GM23338 (cell line): Measurements from ENCODE around the gene SLC6A11. TPM values are rescaled to one million over a fixed set of nuclear protein-coding genes. Genes with fewer than 3 reads are reported as not detected.

Source experiments
- ATAC-seq: fragments of 200-7000 bp; cut with Tn5 transposase; 3 replicates; pipeline ENCODE4 v1.9.1; 2020
- DNase-seq: peaks from one replicate; pipeline ENCODE4 v3.0.0-alpha.2; 2015; ENCODE audit warnings: low spot score
- H2AFZ ChIP-seq: fragments of 200-600 bp; sonication (generic); 2 replicates; pipeline ENCODE4 v1.8.0; 2016; ENCODE audit warnings: antibody characterized with exemption, mild to moderate bottlenecking, moderate library complexity
- H3F3A ChIP-seq: fragments of 200-600 bp; sonication (generic); replicated peaks from 2 replicates; pipeline ENCODE4 v1.8.0; 2017; ENCODE audit warnings: antibody characterized with exemption, mixed run types, low read depth
- H3K27ac ChIP-seq: fragments of 200-600 bp; sonication (generic); 2 replicates; pipeline ENCODE4 v1.6.1; 2016; ENCODE audit warnings: low read depth
- H3K27me3 ChIP-seq: fragments of 200-600 bp; sonication (generic); 2 replicates; pipeline ENCODE4 v1.8.0; 2016; ENCODE audit warnings: mild to moderate bottlenecking, mixed run types, moderate library complexity; ENCODE audit not compliant: insufficient read depth
- H3K36me3 ChIP-seq: fragments of 200-600 bp; sonication (generic); 2 replicates; pipeline ENCODE4 v1.8.0; 2016; ENCODE audit warnings: mild to moderate bottlenecking; ENCODE audit not compliant: insufficient read depth
- H3K4me1 ChIP-seq: fragments of 200-600 bp; sonication (generic); 2 replicates; pipeline ENCODE4 v1.8.0; 2016; ENCODE audit warnings: mild to moderate bottlenecking, moderate library complexity; ENCODE audit not compliant: insufficient read depth
- H3K4me2 ChIP-seq: fragments of 200-600 bp; sonication (generic); 2 replicates; pipeline ENCODE4 v1.7.1; 2017; ENCODE audit warnings: mixed run types
- H3K4me3 ChIP-seq: fragments of 200-600 bp; sonication (generic); 2 replicates; pipeline ENCODE4 v1.6.1; 2016; ENCODE audit warnings: mixed run types
- H3K79me2 ChIP-seq: fragments of 200-600 bp; sonication (generic); replicated peaks from 2 replicates; pipeline ENCODE4 v1.8.0; 2017; ENCODE audit warnings: mild to moderate bottlenecking; ENCODE audit not compliant: insufficient read depth
- H3K9me2 ChIP-seq: fragments of 200-600 bp; sonication (generic); 2 replicates; pipeline ENCODE4 v1.8.0; 2017; ENCODE audit not compliant: insufficient read depth
- H4K20me1 ChIP-seq: fragments of 200-600 bp; sonication (generic); replicated peaks from 2 replicates; pipeline ENCODE4 v1.8.0; 2017; ENCODE audit warnings: mild to moderate bottlenecking; ENCODE audit not compliant: insufficient read depth
- H3K27ac Mint-ChIP-seq: 2 replicates; pipeline ENCODE4 v1.8.0; 2020; ENCODE audit warnings: inconsistent platforms, mild to moderate bottlenecking, moderate library complexity, mixed read lengths
- H3K27me3 Mint-ChIP-seq: 3 replicates; pipeline ENCODE4 v1.8.0; 2022; ENCODE audit warnings: low read depth, mild to moderate bottlenecking, moderate library complexity, mixed read lengths, inconsistent platforms; ENCODE audit not compliant: insufficient read depth, poor library complexity
- H3K36me3 Mint-ChIP-seq: 3 replicates; pipeline ENCODE4 v1.8.0; 2021; ENCODE audit warnings: low read depth, mild to moderate bottlenecking, inconsistent platforms, moderate library complexity, mixed read lengths
- H3K4me1 Mint-ChIP-seq: 3 replicates; pipeline ENCODE4 v1.8.0; 2020; ENCODE audit warnings: mild to moderate bottlenecking, inconsistent platforms, mixed read lengths
- H3K4me3 Mint-ChIP-seq: 3 replicates; pipeline ENCODE4 v1.8.0; 2021; ENCODE audit warnings: moderate library complexity, mild to moderate bottlenecking, inconsistent platforms, mixed read lengths
- H3K9me3 Mint-ChIP-seq: 3 replicates; pipeline ENCODE4 v1.8.0; 2020; ENCODE audit warnings: moderate library complexity, mild to moderate bottlenecking, inconsistent platforms, mixed read lengths
- CREB1 ChIP-seq: fragments of 250-450 bp; sonication (Bioruptor Pico); IDR thresholded peaks from 2 replicates; pipeline ENCODE4 v1.5.0; 2020; ENCODE audit warnings: low read depth, mild to moderate bottlenecking, moderate library complexity
- CTCF ChIP-seq, 2 experiments: fragments of 200-600 bp in 1 of 2; sonication (generic) in 1 of 2; conservative IDR thresholded peaks; 2 replicates each; pipeline versions ENCODE4 v1.5.1 to v1.6.1; 2016 to 2017; ENCODE audit warnings: antibody characterized with exemption in 2 of 2, low read depth in 2 of 2, mild to moderate bottlenecking in 2 of 2, moderate library complexity in 1 of 2
- ETS1 ChIP-seq: IDR thresholded peaks from 2 replicates; pipeline ENCODE4 v1.6.1; 2016; ENCODE audit warnings: antibody characterized with exemption
- EZH2 ChIP-seq: fragments of 200-600 bp; sonication (generic); IDR thresholded peaks from one replicate; pipeline ENCODE4 v1.8.0; 2017; ENCODE audit warnings: antibody characterized with exemption, mild to moderate bottlenecking, low read depth; ENCODE audit not compliant: unreplicated experiment
- EZH2phosphoT487 ChIP-seq: fragments of 200-600 bp; sonication (generic); IDR thresholded peaks from one replicate; pipeline ENCODE4 v1.8.1; 2018; ENCODE audit warnings: antibody characterized with exemption; ENCODE audit not compliant: unreplicated experiment
- JUNB ChIP-seq: IDR thresholded peaks from one replicate; pipeline ENCODE4 v1.6.1; 2016; ENCODE audit warnings: antibody characterized with exemption; ENCODE audit not compliant: unreplicated experiment
- NANOG ChIP-seq: IDR thresholded peaks from 2 replicates; pipeline ENCODE4 v1.6.1; 2016; ENCODE audit warnings: antibody characterized with exemption, borderline replicate concordance
- POLR2AphosphoS5 ChIP-seq: IDR thresholded peaks from 2 replicates; pipeline ENCODE4 v1.6.1; 2016; ENCODE audit warnings: antibody characterized with exemption, low read depth
- REST ChIP-seq: IDR thresholded peaks from one replicate; pipeline ENCODE4 v1.6.1; 2018; ENCODE audit warnings: antibody characterized with exemption; ENCODE audit not compliant: unreplicated experiment
- STAT1 ChIP-seq: IDR thresholded peaks from one replicate; pipeline ENCODE4 v1.6.1; 2016; ENCODE audit warnings: antibody characterized with exemption; ENCODE audit not compliant: unreplicated experiment
- ZNF114 ChIP-seq: fragments of 250-450 bp; sonication (Bioruptor Pico); IDR thresholded peaks from 2 replicates; pipeline ENCODE4 v1.5.0; 2020; ENCODE audit warnings: mild to moderate bottlenecking, moderate library complexity
- ZNF331 ChIP-seq: fragments of 250-450 bp; sonication (Bioruptor Pico); IDR thresholded peaks from 2 replicates; pipeline ENCODE4 v1.5.0; 2020; ENCODE audit warnings: low read depth, mild to moderate bottlenecking, moderate library complexity
- ZNF462 ChIP-seq: fragments of 250-450 bp; sonication (Bioruptor Pico); IDR thresholded peaks from 2 replicates; pipeline ENCODE4 v1.5.0; 2020; ENCODE audit warnings: mild to moderate bottlenecking, moderate library complexity
- polyA plus RNA-seq: library from polyadenylated mRNA; unstranded; fragments of >200 nt; fragmentation: Nextera tagmentation; extraction: Ambion mirVana; gene quantifications from 2 replicates; pipeline ENCODE4 v1.2.1, GENCODE V29; 2016
- total RNA-seq: library from RNA; depleted of rRNA; stranded (reverse); fragments of >200 nt; shearing (Covaris generic); gene quantifications from 2 replicates; pipeline ENCODE4 v1.2.3, GENCODE V29; 2014

Gene SLC6A11
- total and polyA plus RNA-seq, 2 experiments from 2014 or later = 0.47 to 1.1 TPM

- Histone ChIP-seq H3K4me3 (no peak overlapping the region), H3K27me3 (no peaks in the 10 kb centered on the region), H3K27ac (no peak overlapping the region), H3K79me2 (no peaks in the 10 kb centered on the region), H3K4me2 (no peak overlapping the region), H4K20me1 (no peaks in the 10 kb centered on the region), H2AFZ (no peak overlapping the region), H3F3A (no peaks in the 10 kb centered on the region), H3K36me3 (no peaks in the 10 kb centered on the region), H3K9me2 (0 out of 2 replicates have a peak, but pooled peaks cover 3% of the 10 kb centered on the region), H3K4me1 (no peaks in the 10 kb centered on the region)
- no peak for TF ChIP-seq ETS1
- TF ChIP-seq REST = no peak
- TF ChIP-seq POLR2AphosphoS5 = no peak
- no peak for TF ChIP-seq ZNF114
- no peak for TF ChIP-seq STAT1
- no peak for TF ChIP-seq NANOG
- no peak for TF ChIP-seq ZNF331
- no peak for TF ChIP-seq EZH2phosphoT487
- TF ChIP-seq CTCF (conservative IDR thresholded peaks at IDR 0.05; ENCODE audit: low read depth in 2 of 2) = no peak
- no peak for TF ChIP-seq CREB1 (CRISPR knock-in tag)
- TF ChIP-seq JUNB = no peak
- TF ChIP-seq EZH2 = no peak
- no peak for TF ChIP-seq ZNF462 (CRISPR knock-in tag)
- DNase-seq = no peak
- Mint-ChIP-seq H3K4me3 (no peak overlapping the region), H3K4me1 (no peaks in the 10 kb centered on the region), H3K27ac (no peak overlapping the region), H3K9me3 (no peaks in the 10 kb centered on the region), H3K36me3 (no peaks in the 10 kb centered on the region), H3K27me3 (peaks cover 4% of the 10 kb centered on the region)
- ATAC-seq = no peak
These were observed 38.4 kb upstream of the SLC6A11 start for GRCh38 chr3:10777627-10778026.
